HCEC 1CT (cell line): ENCODE measurements around the gene NUDCD3.
"Not testable (repeated sequence)": the region's sequence is repeated elsewhere in the genome, so short reads cannot be mapped to it uniquely, and the experiment has no call there.

Source experiments
- DNase-seq: peaks from one replicate; pipeline ENCODE4 v3.0.0-alpha.2; 2017

NUDCD3 gene

DNA sequence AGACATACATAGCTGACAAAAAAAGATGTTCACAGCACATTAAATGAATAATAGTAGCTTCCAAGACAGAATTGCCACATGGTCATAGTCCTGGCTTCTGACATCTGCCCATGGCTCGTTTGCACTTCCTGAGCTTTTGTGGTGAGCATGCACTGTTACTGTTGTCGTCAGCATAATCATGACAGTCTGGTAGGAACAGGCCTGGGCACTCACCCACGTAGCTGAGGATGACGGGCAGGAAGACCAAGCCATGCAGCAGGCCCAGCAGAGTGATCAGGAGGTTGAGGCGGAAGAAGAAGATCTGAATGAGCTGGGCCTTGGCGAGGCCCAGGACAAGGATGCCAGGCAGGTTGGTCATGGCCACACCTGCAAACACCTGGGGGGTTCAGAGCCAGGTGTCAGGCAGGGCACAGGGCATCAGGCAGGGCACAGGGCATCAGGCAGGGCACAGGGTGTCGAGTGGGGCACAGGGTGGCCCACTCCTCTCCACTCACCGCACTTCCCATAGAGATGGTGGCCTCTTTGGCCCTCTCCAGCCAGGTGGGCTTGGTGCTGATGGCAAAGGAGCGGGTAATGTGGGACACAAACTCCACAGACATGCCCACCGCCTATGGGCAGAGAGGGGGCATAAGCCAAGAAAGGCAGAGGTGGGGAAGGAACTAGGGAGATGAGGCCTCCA lies 25.3 kb upstream of the NUDCD3 start:
- DNase-seq: no peak

DNA sequence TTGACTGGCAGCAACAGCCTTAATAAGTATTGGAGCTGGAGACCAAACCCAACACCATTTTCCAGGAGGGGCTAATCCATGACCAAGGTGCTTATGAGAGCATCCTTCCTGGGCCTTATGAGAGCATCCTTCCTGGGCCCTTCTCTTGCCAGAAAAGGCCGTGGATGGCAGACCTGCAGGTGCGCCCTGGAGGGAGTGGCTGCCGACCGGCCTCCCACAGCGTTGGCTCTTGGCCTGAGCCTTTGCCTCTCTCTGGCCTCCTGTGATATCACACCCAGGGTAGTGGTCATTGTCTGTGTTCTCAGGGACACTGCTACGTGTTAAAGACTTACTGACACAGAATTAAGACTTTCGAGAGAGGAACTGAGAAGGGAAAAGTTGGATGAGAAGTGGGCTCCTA lies 22.3 kb upstream of the NUDCD3 start:
- no peak for DNase-seq

DNA sequence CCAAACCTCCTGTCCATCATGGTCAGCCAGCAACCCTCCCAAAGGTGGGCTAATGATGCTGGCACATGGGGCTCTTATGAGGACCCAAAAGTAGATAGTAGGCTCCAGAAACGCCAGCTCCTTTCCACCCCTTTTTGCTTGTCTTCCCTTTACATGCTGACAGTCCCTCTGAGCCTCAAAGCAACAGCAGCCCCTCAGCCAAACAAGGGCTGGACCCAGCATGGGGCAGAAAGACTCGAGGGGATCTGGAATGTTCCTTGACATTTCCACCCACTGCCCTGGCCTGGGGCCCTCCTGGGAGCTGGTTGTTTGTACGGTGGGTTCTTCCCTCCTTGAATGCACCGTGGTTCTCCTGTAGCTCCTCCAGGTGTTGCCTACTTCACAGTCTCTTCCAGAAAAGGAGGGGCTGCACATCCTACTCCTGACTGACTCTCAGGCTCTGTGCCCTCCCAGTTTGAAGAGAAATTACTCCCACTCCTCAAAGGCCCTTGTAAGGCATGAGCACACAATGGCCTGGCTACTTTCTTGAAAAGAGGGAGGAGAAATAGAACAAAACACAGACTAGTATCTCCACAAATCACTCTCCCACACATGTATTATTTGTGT lies 21.5 kb upstream of the NUDCD3 start:
- no peak for DNase-seq

DNA sequence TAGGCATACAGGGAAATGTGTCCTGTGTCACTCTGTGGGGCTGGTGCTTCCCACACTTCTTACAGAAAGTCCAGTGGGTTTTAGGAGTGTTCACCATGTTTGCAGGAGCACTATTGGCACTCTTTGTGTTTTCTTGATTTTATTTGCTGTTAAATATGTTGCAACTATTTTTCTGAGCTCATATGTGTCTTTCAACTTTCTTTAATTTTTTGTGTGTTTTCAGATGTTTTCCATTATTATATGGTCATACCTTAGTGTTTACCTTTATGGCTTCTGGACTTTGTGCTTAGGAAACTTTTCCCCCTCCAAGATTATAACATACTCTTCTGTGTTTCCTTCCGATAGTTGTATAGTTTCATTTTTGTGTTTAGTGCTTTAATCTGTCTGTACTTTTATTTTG lies 20.8 kb upstream of the NUDCD3 start:
- no peak for DNase-seq

GRCh38 chr7:44508328-44509030 lies 18.0 kb upstream of the NUDCD3 start:
- no peak for DNase-seq

DNA sequence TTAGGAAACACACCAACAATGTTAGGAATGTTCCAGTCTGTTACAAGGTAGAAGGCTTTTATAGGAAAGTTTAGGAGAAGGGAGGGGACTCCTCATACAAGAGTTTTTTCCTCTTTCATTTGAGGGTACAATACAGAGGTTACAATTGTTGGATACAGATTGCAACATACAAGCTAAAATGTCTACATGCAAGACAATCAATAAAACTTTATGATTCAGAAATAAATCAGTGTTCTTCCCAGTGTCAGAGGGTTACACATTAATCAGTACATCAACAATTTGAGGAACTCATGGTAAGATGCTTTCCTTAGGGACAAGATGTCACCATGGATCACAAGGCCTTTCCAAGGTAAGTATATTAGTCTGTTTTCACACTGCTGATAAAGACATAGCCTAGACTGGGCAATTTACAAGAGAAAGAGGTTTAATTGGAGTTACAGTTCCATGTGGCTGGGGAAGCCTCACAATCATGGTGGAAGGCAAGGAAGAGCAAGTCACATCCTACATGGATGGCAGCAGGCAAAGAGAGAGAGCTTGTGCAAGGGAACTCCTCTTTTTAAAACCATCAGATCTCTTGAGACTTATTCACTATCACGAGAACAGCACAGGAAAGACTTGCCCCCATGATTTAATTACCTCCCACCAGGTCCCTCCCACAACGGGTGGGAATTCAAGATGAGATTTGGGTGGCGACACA lies 16.3 kb upstream of the NUDCD3 start:
- not testable (repeated sequence) for DNase-seq

DNA sequence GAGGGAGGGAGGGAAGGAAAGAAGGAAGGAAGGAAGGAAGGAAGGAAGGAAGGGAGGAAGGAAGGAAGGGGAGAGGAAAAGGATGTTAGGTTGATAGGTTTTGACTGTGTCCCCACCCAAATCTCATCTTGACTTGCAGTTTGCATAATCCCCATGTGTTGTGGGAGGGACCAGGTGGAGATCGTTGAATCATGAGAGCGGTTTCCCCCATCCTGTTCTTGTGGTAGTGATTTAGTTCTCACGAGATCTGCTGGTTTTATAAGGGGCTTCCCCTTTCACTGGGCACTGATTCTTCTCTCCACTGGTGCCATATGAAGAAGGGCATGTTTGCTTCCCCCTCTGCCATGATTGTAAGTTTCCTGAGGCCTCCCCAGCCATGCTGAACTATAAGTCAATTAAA lies 15.1 kb upstream of the NUDCD3 start:
- DNase-seq: no peak

- no peak for DNase-seq
Measured at GRCh38 chr7:44498230-44498954, 7.9 kb upstream of the NUDCD3 start.

- DNase-seq: no peak
Measured at GRCh38 chr7:44497155-44498027, 6.9 kb upstream of the NUDCD3 start.

DNA sequence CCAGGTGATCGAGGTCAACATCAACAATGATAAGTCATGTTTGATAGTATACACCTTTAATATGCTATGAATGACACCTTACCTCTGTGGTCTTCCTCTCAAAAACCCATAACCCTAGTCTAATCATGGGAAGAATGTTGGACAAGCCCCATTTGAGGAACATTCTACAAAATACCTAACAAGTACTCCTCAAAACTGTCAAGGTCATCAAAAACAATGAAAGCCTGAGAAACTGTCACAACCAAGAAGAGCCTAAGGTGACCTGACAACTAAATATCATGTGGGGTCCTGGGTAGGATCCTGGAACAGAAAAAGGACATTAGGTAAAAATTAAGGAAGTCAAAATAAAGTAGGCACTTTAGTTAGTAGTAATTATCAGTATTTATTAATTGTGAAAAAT lies 5.9 kb upstream of the NUDCD3 start:
- DNase-seq: no peak

DNA sequence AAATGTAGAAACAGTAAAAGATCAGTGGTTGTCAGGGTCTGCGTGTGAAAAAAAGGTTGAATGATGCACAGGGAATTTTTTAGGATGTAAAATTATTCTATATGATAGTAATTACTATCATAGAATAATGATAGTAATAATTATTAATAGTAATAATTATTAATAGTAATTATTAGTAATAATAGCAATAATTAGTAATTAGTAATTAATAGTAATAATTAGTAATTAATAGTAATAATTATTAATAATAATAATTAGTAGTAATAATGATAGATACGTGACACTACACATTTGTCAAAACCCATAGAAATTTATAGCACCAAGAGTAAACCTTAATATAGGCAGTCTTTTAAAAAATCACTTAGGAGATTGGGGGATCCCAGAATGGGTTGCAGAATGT lies 4.5 kb upstream of the NUDCD3 start:
- DNase-seq: no peak

DNA sequence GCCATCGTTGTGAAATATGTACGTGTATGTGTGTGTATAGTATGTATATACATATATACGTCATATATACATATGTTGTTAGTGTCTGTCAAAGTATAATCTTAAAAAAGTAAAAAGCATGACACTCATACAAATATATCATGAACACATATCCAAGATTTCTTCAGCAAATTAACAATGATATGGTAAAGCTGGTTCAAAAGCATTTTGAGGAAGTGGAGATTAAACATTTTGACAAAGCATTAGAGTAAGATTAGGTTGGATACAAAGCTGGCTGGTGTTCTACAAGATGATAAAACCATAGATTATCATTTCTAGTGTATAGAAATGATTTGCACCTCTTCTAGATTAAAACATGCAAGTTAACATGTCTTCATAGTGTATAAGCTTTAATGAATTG lies 771 bp upstream of the NUDCD3 start:
- DNase-seq: no peak

GRCh38 chr7:44489955-44490350 lies 505 bp downstream of the NUDCD3 start:
- peak; percentile 21 for DNase-seq

- no peak for DNase-seq
Measured at GRCh38 chr7:44488955-44489354, 1.5 kb downstream of the NUDCD3 start.

DNA sequence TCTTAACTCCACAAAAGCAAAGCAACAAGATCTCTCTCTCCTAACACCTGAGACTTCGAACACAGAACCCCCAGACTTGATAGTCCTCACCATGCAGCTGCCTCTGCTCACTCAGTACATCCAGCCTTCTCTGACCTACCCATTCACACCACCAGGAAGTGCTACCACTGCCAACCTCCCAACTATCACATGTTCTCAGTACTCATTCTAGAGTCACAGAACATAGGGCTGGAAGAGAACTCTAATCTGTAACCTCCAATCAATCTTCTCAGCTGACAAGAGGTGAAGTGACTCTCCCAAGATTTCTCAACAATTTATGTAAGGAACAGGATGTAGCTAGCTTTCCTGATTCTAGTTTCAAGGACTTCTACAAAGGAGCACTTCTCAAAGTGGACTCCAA lies 3.8 kb downstream of the NUDCD3 start:
- peak; percentile 65 for DNase-seq

GRCh38 chr7:44486001-44486400 lies 4.5 kb downstream of the NUDCD3 start:
- DNase-seq: no peak

DNA sequence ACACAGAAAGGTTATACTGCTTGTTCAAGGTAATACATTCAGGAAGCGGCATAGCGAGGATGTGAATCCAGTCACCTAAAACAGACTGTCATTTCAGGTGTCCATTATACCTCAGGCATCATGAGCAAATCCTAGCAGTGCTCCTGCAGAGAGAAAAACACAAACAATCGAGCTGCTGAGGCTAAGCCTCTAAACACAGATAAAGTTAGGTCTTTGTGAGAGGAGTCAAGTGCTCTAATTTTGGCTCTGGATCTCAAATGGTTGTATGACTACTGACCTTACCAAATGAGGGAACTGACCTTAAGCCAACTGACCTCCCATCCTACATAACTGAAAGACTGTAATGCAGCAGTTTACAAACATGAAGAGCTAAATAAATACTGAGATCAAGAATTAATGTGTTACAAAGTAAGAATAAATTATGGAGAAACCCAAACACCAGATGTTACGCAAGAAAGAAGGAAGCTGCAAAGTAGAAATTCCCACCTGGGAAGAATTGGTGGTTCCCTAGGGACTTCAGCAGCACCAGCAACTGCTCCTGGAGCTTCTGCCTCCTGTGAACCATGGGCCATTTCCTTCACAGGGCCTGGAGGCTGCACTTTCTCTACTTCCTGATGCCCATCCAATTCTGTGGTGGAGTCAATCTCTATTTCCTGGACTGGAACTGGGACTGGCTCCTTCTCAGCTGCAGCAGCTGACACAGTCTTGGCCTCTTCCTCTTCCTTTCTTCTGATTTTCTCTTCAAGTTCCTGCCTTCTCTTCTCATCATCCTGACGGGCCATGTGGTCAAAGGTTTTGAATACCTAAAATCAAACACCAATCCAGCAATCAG lies 5.8 kb downstream of the NUDCD3 start:
- no peak for DNase-seq

DNA sequence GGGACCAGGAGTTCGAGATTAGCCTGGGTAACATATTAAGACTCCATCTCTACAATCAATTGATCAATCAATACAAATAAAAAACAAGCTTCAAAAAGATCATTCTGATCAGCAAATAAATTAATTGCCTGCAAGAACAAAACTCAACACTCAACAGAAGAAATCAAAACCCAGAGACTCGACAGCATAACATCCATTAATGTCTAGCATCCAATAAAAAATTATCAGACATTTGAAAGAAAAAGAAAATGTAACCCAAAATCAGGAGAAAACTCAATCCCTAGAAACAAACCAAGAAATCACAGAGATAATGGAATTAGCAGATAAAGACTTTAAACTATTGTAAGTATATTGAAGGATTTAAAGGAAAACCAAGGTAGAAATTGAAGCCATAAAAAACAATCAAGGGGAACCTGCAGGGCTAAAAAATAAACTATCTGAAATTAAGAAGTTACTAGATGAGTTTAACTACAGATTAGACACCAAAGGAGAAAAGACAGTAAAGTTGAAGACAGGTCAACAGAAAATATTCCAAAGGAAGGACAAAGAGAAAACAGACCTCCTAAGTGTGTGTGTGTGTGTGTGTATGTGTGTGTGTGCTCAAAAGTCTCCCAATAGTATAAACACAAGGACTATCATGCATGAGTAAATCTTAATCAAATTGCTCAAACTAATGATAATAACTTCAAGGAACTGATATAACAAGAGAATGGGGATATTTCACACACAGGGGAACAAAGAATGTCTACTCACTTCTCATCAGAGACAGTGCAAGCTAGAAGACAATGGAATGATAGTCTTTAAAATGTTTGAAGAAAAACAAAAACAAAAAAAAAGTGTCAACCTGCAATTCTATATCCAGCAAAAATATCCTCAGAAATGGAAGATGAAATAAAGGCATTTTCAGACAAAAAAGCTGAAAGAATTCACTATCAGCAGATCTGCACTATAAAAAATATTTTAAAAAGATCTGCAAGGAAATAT lies 7.7 kb downstream of the NUDCD3 start:
- DNase-seq: no peak

DNA sequence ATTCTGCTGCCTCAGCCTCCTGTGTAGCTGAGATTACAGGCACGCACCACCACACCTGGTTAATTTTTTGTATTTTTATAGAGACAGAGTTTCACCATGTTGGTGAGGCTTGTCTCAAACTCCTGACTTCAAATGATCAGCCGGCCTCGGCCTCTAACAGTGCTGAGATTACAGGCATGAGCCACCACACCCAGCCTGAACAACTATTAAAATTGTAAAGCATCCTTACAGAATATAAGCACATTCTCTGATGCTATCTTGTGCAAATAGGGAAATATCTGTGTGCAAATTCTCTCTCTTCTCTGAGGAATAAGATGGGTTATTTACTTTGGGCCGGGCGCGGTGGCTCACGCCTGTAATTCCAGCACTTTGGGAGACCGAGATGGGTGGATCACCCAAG lies 12.5 kb downstream of the NUDCD3 start:
- no peak for DNase-seq
